Ovary (tissue), 3 donors: ENCODE measurements around the gene PIEZO1.

Source experiments
- CTCF ChIP-seq, 3 donors: fragments of 450-650 bp in 2 of 3; fragments of 200-600 bp in 1 of 3; IDR thresholded peaks; one replicate each; pipeline versions ENCODE4 v1.5.1 to v1.8.0; 2016 to 2022; ENCODE audit warnings: antibody characterized with exemption in 3 of 3, mild to moderate bottlenecking in 1 of 3
- EP300 ChIP-seq: sonication (generic); formaldehyde crosslinking; IDR thresholded peaks from one replicate; pipeline ENCODE4 v1.6.1; 2017; ENCODE audit warnings: antibody characterized with exemption
- POLR2A ChIP-seq: fragments of 450-650 bp; IDR thresholded peaks from one replicate; pipeline ENCODE4 v1.6.1; 2017; ENCODE audit warnings: antibody characterized with exemption, mild to moderate bottlenecking, moderate library complexity
- donor health status: DM: no; HTN: no; CAD: no.

GRCh38 chr16:88816736-88817535 is 31.9 kb upstream of the PIEZO1 start:
- TF ChIP-seq CTCF (IDR thresholded peaks at IDR 0.05) (no peak), POLR2A (no peak), EP300 (no peak)
